Psoas muscle (tissue), 8 donors: ENCODE measurements around the gene HHIPL1. TPM values are rescaled to one million over a fixed set of nuclear protein-coding genes. Genes with fewer than 3 reads are reported as not detected.

Experiments
- ATAC-seq, 4 donors: fragments of 200-7000 bp; cut with Tn5 transposase; one replicate each; pipeline ENCODE4 v1.9.1; 2020; ENCODE audit warnings: moderate library complexity in 3 of 4, mild to moderate bottlenecking in 2 of 4
- DNase-seq, 2 donors: peaks; one replicate each; pipeline ENCODE4 v3.0.0-alpha.2; 2020
- H3K27ac ChIP-seq: fragments of 200-600 bp; one replicate; pipeline ENCODE4 v1.8.0; 2022
- H3K27me3 ChIP-seq, 3 donors: fragments of 200-600 bp in 1 of 3; one replicate each; pipeline versions ENCODE4 v1.6.1 to v1.8.0; 2013 to 2022; ENCODE audit warnings: low read length in 2 of 3, mild to moderate bottlenecking in 2 of 3, moderate library complexity in 1 of 3; ENCODE audit not compliant: insufficient read depth in 3 of 3
- H3K36me3 ChIP-seq, 2 donors: fragments of 200-600 bp in 1 of 2; one replicate each; pipeline versions ENCODE4 v1.6.1 to v1.8.0; 2013 to 2022; ENCODE audit warnings: low read depth in 1 of 2, mild to moderate bottlenecking in 1 of 2, moderate library complexity in 1 of 2; ENCODE audit not compliant: insufficient read depth in 1 of 2
- H3K4me1 ChIP-seq: fragments of 200-600 bp; one replicate; pipeline ENCODE4 v1.8.0; 2022
- H3K4me3 ChIP-seq: fragments of 200-600 bp; one replicate; pipeline ENCODE4 v1.8.0; 2022; ENCODE audit warnings: mild to moderate bottlenecking
- H3K9me3 ChIP-seq: fragments of 200-600 bp; one replicate; pipeline ENCODE4 v1.8.0; 2022
- WGBS, 3 donors: extraction: QIAGEN DNeasy Blood & Tissue Kit; methylation state at CpG; one replicate each; pipeline versions ENCODE4 v1.1.6 to v1.1.7; 2013; 5-methylcytosine and 5-hydroxymethylcytosine counted together
- intact Hi-C, 2 donors: fragments of 100-400 bp; cut with DNase I; formaldehyde crosslinking; loops; one replicate each; pipeline versions ENCODE4 v1.11.0 to v1.14.2; 2022
- polyA plus RNA-seq, 3 donors: library from polyadenylated mRNA; stranded (reverse); fragments of 200-250 nt; gene quantifications; one replicate each; pipeline ENCODE4 v1.2.3, GENCODE V29; 2013
- total RNA-seq, 4 donors: library from RNA; stranded (reverse); fragmentation: NEBNext Ultra II Directional in 2 of 4; extraction: Animal tissue kit (Norgen Biotek cat#: 25700) in 2 of 4; gene quantifications; one replicate each; pipeline versions ENCODE4 v1.2.1 to v1.2.4, GENCODE V29; 2021 to 2023
- TF ChIP-seq, protein P1 (sequence below): fragments of 200-600 bp; IDR thresholded peaks from one replicate; pipeline ENCODE4 v1.8.0; 2022; ENCODE audit warnings: antibody characterized with exemption
- donor health status: healthy with polysubstance abuse.
- donor health status: DM: no; HTN: no; CAD: no; lungs with moderate emphysema.
- donor health status: Bipolar disorder and iron deficiency.
- donor health status: healthy.
- donor health status: DM: yes; HTN: yes; CAD: no.
- donor health status: DM: no; HTN: no; CAD: no.
- donor health status: DM: no; HTN: no; CAD: no.
- donor health status: DM: yes; HTN: yes; CAD: no.

Gene HHIPL1
- total and polyA plus RNA-seq, 7 donors: 0.12 to 0.86 (median 0.32) TPM

DNA sequence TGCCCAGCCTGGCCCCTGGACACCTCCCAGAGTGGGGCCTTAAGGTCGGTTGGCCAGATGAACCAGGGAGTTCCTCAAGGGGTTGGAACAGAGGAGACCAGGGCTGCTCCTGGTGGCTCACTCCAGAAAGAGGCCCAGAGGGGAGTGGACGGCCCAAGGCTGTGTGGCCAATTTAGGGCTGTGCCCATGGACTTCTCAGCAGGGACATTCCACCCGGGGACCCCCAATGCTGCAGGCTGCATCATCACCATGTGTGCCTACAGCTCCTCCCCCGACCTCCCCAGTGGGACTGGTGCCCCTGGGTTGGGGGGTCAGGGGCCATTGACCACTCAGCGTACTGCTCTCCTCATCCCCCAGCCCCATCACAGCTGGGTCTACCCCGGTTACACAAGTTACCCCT, 21.6 kb downstream of the HHIPL1 start:
- H3K27me3 ChIP-seq: peaks cover 0 to 3% (median 0%) of the 10 kb centered on the region in 3 donors
- no peaks in the 10 kb centered on the region for H3K4me1 ChIP-seq
- no peak overlapping the region for H3K27ac ChIP-seq
- H3K36me3 ChIP-seq: no peaks in the 10 kb centered on the region
- no peak overlapping the region for H3K4me3 ChIP-seq
- ATAC-seq: no peak
- H3K9me3 ChIP-seq: no peaks in the 10 kb centered on the region
- peak in 1 of 2 donors; percentile 35 for DNase-seq
- TF ChIP-seq, protein P1, sequence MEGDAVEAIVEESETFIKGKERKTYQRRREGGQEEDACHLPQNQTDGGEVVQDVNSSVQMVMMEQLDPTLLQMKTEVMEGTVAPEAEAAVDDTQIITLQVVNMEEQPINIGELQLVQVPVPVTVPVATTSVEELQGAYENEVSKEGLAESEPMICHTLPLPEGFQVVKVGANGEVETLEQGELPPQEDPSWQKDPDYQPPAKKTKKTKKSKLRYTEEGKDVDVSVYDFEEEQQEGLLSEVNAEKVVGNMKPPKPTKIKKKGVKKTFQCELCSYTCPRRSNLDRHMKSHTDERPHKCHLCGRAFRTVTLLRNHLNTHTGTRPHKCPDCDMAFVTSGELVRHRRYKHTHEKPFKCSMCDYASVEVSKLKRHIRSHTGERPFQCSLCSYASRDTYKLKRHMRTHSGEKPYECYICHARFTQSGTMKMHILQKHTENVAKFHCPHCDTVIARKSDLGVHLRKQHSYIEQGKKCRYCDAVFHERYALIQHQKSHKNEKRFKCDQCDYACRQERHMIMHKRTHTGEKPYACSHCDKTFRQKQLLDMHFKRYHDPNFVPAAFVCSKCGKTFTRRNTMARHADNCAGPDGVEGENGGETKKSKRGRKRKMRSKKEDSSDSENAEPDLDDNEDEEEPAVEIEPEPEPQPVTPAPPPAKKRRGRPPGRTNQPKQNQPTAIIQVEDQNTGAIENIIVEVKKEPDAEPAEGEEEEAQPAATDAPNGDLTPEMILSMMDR: no peak
- 59 to 65% (median 61%) methylated on average over 6 of the region's 6 CpGs for WGBS, 3 donors
- intact Hi-C loops: no loop called here

DNA sequence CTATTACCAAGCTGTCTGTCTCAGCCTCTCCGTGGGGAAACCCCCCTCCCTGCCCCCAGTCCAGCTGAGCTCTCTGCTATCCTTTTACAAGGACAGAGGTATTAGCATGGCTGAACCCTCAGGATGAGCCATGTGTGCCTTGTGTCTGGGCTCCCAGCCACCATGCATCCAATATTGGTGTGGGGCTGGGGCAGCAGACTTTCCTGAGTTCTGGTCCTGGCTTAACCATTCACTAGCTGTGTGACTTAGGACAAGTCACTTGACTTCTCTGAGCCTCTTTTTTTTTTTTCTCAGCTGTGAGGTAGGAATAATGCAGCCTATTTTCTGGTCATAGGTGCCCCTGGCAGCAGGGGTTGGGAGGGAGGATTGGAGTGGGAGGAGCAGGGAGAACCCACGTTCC, 22.1 kb downstream of the HHIPL1 start:
- Histone ChIP-seq H3K27ac (no peak overlapping the region), H3K9me3 (no peaks in the 10 kb centered on the region), H3K27me3 (peaks cover 0 to 2% (median 0%) of the 10 kb centered on the region in 3 donors), H3K4me1 (no peaks in the 10 kb centered on the region), H3K36me3 (no peaks in the 10 kb centered on the region), H3K4me3 (no peak overlapping the region)
- WGBS, 3 donors: 36 to 46% (median 42%) methylated on average over 2 of the region's 2 CpGs
- ATAC-seq (no peak), DNase-seq (peak in 1 of 2 donors; percentile 28)
- TF ChIP-seq, protein P1: no peak
- intact Hi-C loops: no loop called here

DNA sequence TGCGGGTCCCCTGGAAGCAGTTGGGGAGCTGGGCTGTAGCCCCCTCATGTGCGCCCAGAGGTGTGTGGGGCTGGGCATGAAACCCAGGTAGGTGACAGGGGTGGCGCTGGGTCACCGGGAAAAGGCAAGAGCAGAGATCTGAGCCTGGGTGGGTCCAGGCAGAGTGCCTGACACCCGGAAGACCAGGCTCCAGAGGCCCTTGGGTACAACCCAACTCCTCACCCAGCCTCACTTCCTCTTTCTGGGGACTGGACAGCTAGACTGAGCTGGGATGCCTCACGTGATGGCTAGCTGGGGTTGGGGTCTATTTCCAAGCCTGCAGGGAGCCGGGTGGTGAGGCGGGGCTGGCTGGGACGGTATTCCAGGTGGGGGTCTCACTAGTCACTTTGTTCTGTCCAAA, 22.9 kb downstream of the HHIPL1 start:
- Histone ChIP-seq H3K36me3 (no peaks in the 10 kb centered on the region), H3K4me3 (no peak overlapping the region), H3K4me1 (no peaks in the 10 kb centered on the region), H3K27ac (no peak overlapping the region), H3K9me3 (no peaks in the 10 kb centered on the region), H3K27me3 (no peaks in the 10 kb centered on the region)
- no peak for ATAC-seq
- DNase-seq: no peak
- intact Hi-C loops: no loop called here
- WGBS, 3 donors: 86 to 92% (median 87%) methylated on average over 9 of the region's 9 CpGs
- TF ChIP-seq, protein P1: no peak

DNA sequence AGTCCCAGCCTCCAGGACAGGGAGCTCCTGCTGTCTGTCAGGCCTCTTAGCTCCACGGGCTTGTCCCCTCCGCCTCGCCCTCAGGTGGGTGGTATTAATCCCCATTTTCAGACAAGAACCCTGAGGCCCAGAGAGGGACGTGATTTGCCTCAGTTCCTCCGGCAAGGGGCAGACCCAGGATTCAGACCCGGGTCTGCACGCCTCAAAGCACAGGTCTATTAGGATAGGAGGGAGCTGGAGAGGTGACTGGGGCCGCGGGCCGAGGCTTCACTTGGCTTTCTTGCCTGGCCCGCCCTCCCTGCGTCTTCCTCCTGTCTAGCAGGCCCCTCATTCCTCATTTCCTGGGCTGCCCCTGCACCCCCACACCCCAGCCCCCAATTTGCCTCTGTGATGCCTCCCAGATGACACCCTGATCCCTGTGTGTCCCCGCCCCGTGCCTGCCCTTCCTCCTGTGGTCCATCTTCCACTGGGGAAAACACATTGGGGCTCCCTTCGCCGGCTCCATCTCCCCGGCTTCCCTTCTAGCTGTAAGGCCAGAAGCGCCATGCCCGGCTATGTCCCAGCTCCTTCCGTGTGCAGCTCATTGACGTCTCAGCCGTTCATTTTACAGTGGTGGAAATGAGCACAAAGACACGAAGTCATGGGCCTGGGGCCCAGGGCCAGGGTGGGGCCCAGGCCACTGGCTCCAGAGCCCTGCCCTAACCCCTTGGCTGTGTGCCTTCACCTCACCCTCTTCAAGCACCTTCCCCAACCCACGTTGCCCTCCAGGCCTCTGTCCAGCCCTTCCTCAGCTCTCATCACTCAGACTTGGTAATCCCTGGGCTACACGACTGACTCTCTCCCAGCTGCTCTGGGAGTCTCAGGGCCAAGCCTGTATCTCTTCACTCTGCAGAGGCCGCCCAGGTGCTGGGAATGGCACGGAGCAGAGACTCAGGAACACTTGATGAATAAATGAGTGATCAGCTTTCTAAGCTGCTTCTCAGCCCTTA, 23.7 kb downstream of the HHIPL1 start:
- no peak for DNase-seq
- H3K4me1 ChIP-seq: no peaks in the 10 kb centered on the region
- no peak overlapping the region for H3K27ac ChIP-seq
- H3K9me3 ChIP-seq: no peaks in the 10 kb centered on the region
- no peaks in the 10 kb centered on the region for H3K27me3 ChIP-seq
- TF ChIP-seq, protein P1: no peak
- ATAC-seq: no peak
- no peak overlapping the region for H3K4me3 ChIP-seq
- H3K36me3 ChIP-seq: no peaks in the 10 kb centered on the region
- 86 to 88% (median 88%) methylated on average over 22 to 27 of the region's 27 CpGs for WGBS, 3 donors
- intact Hi-C loops: no loop called here
